ENCODE measurements around the gene ITGA1.
A peak's percentile ranks its signal among the peaks of the same experiment; 100 is the strongest.
"Not testable (repeated sequence)": the region's sequence is repeated elsewhere in the genome, so short reads cannot be mapped to it uniquely, and the experiment has no call there.

ITGA1 gene

DNA sequence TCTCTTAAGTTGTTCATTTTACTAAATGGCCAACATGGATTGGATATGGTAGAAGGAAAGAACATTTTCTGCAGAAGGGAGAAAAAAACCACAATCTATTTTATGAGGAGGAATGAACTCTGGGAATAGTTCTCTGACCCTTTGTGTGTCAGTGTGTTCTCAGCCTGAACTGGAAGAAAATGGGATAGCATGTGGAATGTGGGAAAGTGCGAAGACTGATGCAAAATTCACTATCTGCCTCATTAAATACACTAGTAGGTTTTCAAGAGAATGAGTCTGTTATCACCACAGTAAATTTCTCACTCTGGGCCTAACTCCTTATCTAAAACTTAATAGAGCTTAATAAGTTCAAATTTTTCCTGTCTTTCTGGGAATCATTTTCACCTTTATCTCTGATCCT is 22.7 kb downstream of the ITGA1 start:
- no peak overlapping the region for H3K27ac Mint-ChIP-seq

DNA sequence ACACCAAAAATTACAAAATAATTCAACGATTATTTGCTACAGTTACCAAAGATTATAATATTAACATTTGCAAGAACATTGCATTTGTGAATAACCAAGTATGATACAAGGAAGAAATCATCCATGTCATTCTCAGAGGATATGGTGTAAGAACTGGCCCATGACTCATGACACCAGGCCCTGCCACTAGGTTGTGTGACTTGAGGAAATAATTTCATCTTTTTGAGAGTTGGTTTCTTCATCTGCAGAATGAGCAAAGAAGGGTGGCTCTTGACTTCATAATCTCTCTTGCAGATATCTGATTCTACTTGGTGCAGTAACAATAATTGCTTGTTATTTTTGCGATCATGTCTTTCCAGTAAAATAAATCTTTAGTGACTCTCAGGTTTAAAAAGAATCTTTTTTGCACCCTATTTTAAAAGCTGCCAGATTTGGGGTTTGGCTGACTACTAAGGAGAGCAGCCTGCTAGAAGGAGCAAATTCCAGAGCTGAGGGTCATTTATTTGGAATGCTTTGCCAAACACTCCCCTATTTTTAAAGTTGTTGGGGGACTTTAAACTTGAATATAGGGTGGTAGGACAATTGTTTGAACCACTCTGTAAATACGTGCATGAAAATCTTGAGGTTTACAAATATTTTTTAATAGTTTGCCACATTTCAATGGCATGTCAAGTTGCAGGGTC is 23.5 kb downstream of the ITGA1 start:
- Mint-ChIP-seq H3K4me1 (ENCODE audit: low read depth in 2 of 2) (no peaks in the 10 kb centered on the region), H3K4me3 (no peak overlapping the region), H3K27ac (no peak overlapping the region), H3K36me3 (ENCODE audit: insufficient read depth) (no peaks in the 10 kb centered on the region), H3K27me3 (no peaks in the 10 kb centered on the region), H3K9me3 (no peaks in the 10 kb centered on the region)
- no peak for DNase-seq
- no peak for ATAC-seq (replicated peaks)

More for the DNA sequence above, 22.7 kb downstream of the ITGA1 start:
- Mint-ChIP-seq H3K4me1 (ENCODE audit: low read depth in 2 of 2) (no peaks in the 10 kb centered on the region), H3K4me3 (no peak overlapping the region), H3K9me3 (no peaks in the 10 kb centered on the region), H3K27me3 (no peaks in the 10 kb centered on the region), H3K36me3 (ENCODE audit: insufficient read depth) (no peaks in the 10 kb centered on the region)
- DNase-seq (no peak), ATAC-seq (replicated peaks) (no peak)

DNA sequence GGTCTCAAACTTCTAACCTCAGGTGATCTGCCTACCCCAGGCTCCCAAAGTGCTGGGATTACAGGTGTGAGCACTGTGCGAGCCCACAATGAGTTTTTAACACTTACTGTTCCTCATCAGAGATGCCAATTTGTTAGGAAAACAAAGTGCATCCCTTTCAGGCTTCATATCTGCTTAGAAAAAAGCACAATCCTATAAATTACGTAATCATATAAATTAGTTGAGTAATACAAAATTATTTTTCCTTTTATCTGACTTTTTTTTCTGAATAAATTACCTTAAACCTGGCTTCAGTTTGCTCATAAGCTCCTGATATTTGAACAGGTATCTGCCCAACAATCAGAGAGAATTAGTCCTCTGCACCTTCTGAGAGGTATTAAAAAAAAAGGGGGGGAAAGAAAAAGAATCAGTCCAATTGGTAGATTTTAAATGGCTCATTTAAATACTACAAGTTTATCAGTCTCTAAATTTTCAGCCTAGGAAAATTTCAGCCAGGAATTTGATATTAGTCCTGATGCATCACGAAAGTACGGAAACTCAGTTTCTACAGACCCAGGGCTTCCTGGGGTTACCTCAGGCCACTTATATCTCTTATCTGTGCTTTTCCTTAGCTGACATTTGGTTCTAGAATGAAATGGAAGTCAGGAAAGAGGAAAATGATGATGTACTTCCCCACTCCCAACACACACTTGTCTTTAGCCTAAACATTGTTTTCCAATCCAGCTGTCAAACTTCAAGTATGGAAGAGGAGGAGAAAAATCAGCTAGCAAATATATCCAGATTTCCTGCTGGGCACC is 26.8 kb downstream of the ITGA1 start:
- H3K27me3 Mint-ChIP-seq, result no peaks in the 10 kb centered on the region
- H3K27ac Mint-ChIP-seq, result no peak overlapping the region
- no peak for DNase-seq
- H3K9me3 Mint-ChIP-seq, result no peaks in the 10 kb centered on the region
- no peak for ATAC-seq (replicated peaks)
- H3K4me1 Mint-ChIP-seq (ENCODE audit: low read depth in 2 of 2), result no peaks in the 10 kb centered on the region
- no peaks in the 10 kb centered on the region for H3K36me3 Mint-ChIP-seq (ENCODE audit: insufficient read depth)
- H3K4me3 Mint-ChIP-seq, result no peak overlapping the region

DNA sequence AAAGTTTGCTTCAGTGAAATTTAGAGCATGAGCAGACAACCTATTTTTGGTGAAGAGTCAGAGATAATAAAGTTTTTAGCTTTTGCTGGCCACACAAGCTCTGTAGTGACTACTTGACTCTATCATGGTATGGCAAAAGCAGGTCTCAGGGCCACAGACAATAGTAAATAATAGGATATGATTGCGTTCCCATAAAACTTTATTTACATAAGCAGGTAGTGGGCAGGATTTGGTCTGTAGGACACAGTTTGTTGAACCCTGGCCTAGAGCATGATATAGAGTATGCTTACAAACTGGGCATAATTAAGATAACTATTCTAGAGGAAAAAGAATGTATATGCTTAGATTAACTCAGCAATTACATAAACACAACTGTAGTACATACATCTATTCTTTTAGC is 30.1 kb downstream of the ITGA1 start:
- Mint-ChIP-seq H3K36me3 (ENCODE audit: insufficient read depth) (no peaks in the 10 kb centered on the region), H3K9me3 (no peaks in the 10 kb centered on the region), H3K27me3 (no peaks in the 10 kb centered on the region), H3K27ac (no peak overlapping the region), H3K4me3 (no peak overlapping the region), H3K4me1 (ENCODE audit: low read depth in 2 of 2) (no peaks in the 10 kb centered on the region)
- no peak for DNase-seq
- ATAC-seq (replicated peaks), result no peak

DNA sequence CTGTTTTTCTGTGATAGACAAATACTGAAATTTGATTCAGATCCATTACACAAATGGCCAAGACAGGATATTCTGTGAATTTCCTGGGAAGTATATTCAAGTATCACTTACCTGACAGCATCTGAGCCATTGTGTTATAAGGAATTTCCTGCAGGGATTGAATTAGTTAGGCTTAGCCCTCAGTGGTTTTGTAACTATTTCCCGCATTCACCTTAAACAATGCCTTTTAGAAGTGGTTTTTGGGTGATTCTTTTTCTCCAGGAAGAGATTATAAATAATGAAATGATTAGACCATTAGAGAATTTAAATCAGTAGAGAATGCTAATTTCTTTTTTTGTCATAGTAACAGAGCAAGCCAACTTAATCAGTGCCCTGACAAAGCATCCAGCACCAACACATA is 30.6 kb downstream of the ITGA1 start:
- DNase-seq (no peak), ATAC-seq (replicated peaks) (no peak)
- no peaks in the 10 kb centered on the region for H3K36me3 Mint-ChIP-seq (ENCODE audit: insufficient read depth)
- H3K4me3 Mint-ChIP-seq, result no peak overlapping the region
- no peaks in the 10 kb centered on the region for H3K27me3 Mint-ChIP-seq
- H3K4me1 Mint-ChIP-seq (ENCODE audit: low read depth in 2 of 2), result no peaks in the 10 kb centered on the region
- H3K27ac Mint-ChIP-seq, result no peak overlapping the region
- H3K9me3 Mint-ChIP-seq, result no peaks in the 10 kb centered on the region

DNA sequence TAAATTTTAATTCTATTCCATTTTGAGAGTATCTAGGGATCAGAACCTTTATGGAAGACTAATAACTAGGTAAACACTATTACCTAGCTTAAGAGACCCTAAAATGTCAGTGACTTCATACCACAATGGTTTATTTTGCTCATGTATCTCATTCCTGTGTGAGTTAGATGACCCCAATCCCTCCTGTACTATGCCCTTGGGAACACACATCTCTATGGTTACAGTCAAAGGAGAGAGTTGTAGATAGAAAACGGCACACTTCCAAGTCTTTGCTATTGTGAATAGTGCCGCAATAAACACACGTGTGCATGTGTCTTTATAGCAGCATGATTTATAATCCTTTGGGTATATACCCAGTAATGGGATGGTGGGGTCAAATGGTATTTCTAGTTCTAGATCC is 31.1 kb downstream of the ITGA1 start:
- not testable (repeated sequence) for DNase-seq, H3K27me3 Mint-ChIP-seq, H3K27ac Mint-ChIP-seq

DNA sequence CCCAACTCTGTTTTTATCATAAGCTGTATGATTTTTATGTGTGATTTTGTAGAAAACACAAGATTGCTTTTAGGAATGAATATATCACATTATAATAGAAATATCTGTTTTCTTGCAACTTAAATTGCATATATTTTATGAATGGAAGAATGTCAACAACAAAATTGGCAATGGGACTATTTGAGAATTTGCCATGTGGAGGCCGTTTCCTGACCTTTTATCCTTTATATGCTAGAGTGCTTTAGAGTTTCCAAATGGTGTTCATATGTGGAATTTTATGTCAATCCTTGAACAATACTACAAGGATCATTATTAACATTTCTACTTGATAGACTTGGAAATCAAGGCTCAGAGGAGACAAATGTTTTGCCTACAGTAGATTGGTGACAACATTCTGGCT is 34.2 kb downstream of the ITGA1 start:
- no peaks in the 10 kb centered on the region for H3K36me3 Mint-ChIP-seq (ENCODE audit: insufficient read depth)
- no peak overlapping the region for H3K4me3 Mint-ChIP-seq
- ATAC-seq (replicated peaks) (no peak), DNase-seq (no peak)
- no peaks in the 10 kb centered on the region for H3K27me3 Mint-ChIP-seq
- no peaks in the 10 kb centered on the region for H3K9me3 Mint-ChIP-seq
- no peak overlapping the region for H3K27ac Mint-ChIP-seq
- peaks cover 8% of the 10 kb centered on the region in 2 donors for H3K4me1 Mint-ChIP-seq (ENCODE audit: low read depth in 2 of 2)

More for the DNA sequence above, 31.1 kb downstream of the ITGA1 start:
- not testable (repeated sequence) for H3K4me1 Mint-ChIP-seq (ENCODE audit: low read depth in 2 of 2); ATAC-seq (replicated peaks); H3K36me3 Mint-ChIP-seq (ENCODE audit: insufficient read depth); H3K9me3 Mint-ChIP-seq; H3K4me3 Mint-ChIP-seq

DNA sequence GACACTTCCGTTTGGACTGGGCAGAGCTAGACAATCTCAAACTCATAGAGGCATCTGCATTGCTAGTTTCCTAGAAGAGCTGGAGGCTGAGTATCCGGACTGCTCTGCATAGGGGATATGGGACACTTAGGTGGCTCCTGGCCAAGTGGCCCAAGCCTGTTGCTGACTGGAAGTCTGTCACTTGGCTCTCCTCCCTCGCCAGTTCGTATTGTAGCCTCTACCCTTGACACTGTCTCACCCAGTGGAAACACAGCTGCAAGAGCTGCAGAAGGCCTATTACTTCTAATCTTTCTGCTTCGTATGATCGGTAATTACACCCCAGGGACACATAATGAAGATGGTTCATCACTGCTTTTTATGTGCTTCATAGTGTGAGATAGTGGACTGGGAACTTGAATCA is 34.7 kb downstream of the ITGA1 start:
- H3K27ac Mint-ChIP-seq, result no peak overlapping the region
- no peaks in the 10 kb centered on the region for H3K36me3 Mint-ChIP-seq (ENCODE audit: insufficient read depth)
- no peaks in the 10 kb centered on the region for H3K27me3 Mint-ChIP-seq
- no peaks in the 10 kb centered on the region for H3K9me3 Mint-ChIP-seq
- H3K4me3 Mint-ChIP-seq, result no peak overlapping the region
- ATAC-seq (replicated peaks) (no peak), DNase-seq (no peak)
- H3K4me1 Mint-ChIP-seq (ENCODE audit: low read depth in 2 of 2), result peaks cover 8% of the 10 kb centered on the region in 2 donors

DNA sequence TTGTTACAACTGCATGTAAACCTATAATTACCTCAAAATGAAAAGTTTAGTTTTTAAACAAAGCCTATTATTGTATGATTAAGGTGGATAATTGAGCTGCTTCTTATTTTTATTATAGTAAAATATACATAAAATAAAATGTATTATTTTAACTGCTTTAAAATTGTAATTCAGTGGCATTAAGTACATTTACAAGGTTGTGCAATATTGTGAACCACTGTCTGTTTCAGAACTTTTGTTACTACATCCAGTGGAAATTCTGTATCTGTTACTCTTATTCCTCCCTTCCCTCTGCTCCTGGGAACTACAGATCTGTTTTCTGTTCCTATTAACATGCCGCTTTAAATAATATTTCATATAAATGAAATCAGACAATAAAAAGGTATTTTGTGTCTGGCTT is 37.1 kb downstream of the ITGA1 start:
- Mint-ChIP-seq H3K36me3 (ENCODE audit: insufficient read depth) (no peaks in the 10 kb centered on the region), H3K27ac (no peak overlapping the region), H3K4me1 (ENCODE audit: low read depth in 2 of 2) (peaks cover 8% of the 10 kb centered on the region in 2 donors), H3K9me3 (no peaks in the 10 kb centered on the region), H3K27me3 (no peaks in the 10 kb centered on the region), H3K4me3 (no peak overlapping the region)
- ATAC-seq (replicated peaks) (no peak), DNase-seq (no peak)

DNA sequence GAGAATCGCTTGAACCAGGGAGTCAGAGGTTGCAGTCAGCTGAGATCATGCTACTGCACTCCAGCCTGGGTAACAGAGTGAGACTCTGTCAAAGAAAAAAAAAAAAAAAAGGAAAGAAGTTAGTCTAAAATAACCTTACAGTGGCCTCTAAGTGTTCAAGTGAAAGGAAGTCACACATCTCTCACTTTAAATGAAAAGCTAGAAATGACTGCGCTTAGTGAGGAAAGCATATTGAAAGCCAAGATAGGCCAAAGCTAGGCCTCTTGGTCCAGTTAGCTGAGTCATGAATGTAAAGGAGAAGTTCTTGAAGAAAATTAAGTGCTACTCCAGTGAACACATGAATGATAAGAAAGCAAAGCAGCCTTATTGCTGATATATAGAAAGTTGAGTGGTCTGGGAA is 38.1 kb downstream of the ITGA1 start:
- Mint-ChIP-seq H3K36me3 (ENCODE audit: insufficient read depth) (no peaks in the 10 kb centered on the region), H3K27ac (peak overlapping the region; percentile 26 to 62), H3K27me3 (no peaks in the 10 kb centered on the region), H3K4me3 (no peak overlapping the region), H3K9me3 (no peaks in the 10 kb centered on the region), H3K4me1 (ENCODE audit: low read depth in 2 of 2) (peaks cover 8% of the 10 kb centered on the region in 2 donors)
- DNase-seq (no peak), ATAC-seq (replicated peaks) (peak; percentile 67)

DNA sequence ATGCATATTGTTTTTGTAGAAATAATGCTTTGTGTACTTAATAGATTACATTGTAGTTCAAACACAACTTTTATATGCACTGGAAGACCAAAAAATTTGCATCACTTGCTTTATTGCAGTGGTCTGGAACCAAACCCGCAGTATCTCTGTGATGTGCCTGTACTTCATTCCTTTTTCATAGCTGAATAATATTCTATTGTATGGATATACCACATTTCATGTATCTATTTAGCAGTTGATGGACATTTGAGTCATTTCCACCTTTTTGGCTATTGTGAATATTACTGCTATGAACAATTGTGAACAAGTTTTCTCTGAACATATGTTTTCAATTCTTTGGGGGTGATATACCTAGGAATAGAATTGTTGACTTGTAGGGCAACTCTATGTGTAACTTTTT is 40.1 kb downstream of the ITGA1 start:
- Mint-ChIP-seq H3K27me3 (no peaks in the 10 kb centered on the region), H3K9me3 (no peaks in the 10 kb centered on the region), H3K4me3 (no peak overlapping the region), H3K36me3 (ENCODE audit: insufficient read depth) (no peaks in the 10 kb centered on the region), H3K27ac (no peak overlapping the region), H3K4me1 (ENCODE audit: low read depth in 2 of 2) (peaks cover 8% of the 10 kb centered on the region in 2 donors)
- no peak for ATAC-seq (replicated peaks)
- DNase-seq, result no peak

DNA sequence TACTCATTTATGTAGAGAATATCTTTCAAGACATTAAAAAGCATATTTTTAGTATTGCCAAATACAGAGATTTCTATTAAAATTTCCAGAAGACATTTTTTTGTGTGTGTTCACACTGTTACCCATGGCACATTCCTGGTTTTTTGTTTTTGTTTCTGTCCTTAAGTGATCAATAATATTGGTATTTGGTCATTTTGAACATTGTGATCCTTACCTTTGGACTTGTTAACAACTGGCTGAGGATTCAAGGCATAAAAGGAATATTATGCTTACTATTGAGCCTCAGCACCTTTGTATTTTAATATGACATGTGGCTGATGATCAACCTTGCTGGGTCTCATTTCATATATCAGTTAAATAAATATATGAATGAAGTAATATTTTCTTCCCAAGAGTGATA is 41.9 kb downstream of the ITGA1 start:
- ATAC-seq (replicated peaks) (no peak), DNase-seq (no peak)
- H3K36me3 Mint-ChIP-seq (ENCODE audit: insufficient read depth), result no peaks in the 10 kb centered on the region
- no peak overlapping the region for H3K4me3 Mint-ChIP-seq
- peaks cover 8% of the 10 kb centered on the region in 2 donors for H3K4me1 Mint-ChIP-seq (ENCODE audit: low read depth in 2 of 2)
- H3K27ac Mint-ChIP-seq, result no peak overlapping the region
- H3K9me3 Mint-ChIP-seq, result no peaks in the 10 kb centered on the region
- peaks cover 0 to 5% of the 10 kb centered on the region in 2 donors for H3K27me3 Mint-ChIP-seq

DNA sequence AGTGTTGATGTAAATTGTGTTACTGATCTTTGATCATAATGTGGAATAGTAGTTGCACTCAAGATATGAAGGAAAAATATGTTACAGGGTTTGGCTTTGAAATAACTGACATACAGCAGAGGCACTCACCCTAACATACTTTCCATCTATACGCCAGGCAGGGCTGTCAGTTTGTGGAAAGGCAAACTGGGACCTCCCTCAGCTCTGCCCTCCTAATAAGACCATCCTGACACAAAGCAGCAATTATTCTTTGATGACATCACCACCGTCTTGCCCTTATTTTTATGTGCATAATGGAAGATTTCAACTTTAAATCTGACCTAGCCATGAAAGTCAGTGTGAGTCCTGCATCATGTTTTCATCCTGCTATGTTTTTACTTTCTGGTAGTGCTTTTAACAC is 42.9 kb downstream of the ITGA1 start:
- H3K27ac Mint-ChIP-seq, result no peak overlapping the region
- H3K4me1 Mint-ChIP-seq (ENCODE audit: low read depth in 2 of 2), result peaks cover 5% of the 10 kb centered on the region in 2 donors
- peaks cover 0 to 5% of the 10 kb centered on the region in 2 donors for H3K27me3 Mint-ChIP-seq
- ATAC-seq (replicated peaks) (no peak), DNase-seq (no peak)
- no peaks in the 10 kb centered on the region for H3K9me3 Mint-ChIP-seq
- no peaks in the 10 kb centered on the region for H3K36me3 Mint-ChIP-seq (ENCODE audit: insufficient read depth)
- H3K4me3 Mint-ChIP-seq, result no peak overlapping the region

DNA sequence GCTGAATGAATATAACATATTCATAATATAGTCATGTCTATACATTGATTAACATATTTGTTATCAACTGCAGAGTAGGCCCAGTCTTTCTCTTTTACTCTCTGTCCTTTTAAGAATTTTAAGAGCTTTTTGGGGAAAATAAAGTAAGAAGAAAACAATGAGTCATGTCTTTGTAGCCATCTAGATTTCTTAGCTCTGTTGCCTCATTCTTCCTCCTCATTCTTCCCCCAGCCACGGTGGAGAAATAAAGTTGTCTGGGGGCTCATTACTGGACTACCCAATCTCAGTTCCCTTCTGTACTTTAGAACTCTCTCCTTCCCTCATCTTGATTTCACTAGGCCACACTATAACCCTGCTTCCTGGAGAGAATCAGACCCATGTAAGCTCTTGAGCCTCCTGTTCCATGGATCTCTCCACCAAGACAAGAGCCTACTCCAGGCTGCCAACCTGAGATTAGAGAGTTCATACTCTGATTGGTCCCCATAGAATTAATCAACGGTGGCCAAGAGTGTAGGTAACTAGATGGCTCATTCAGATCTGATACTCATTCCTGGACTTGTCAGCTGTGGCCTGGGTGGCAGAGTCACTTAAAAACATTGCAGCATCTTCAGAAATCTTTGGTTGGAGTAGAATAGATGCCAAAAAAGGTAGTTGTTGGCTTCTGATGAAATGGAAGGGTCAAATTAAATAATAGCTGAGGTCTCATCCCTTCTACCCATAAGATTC is 44.2 kb downstream of the ITGA1 start:
- Mint-ChIP-seq H3K27me3 (peaks cover 0 to 5% of the 10 kb centered on the region in 2 donors), H3K36me3 (ENCODE audit: insufficient read depth) (no peaks in the 10 kb centered on the region), H3K9me3 (no peaks in the 10 kb centered on the region), H3K4me3 (no peak overlapping the region), H3K4me1 (ENCODE audit: low read depth in 2 of 2) (no peaks in the 10 kb centered on the region), H3K27ac (peak overlapping the region in 1 of 2 donors; percentile 15)
- DNase-seq, result no peak
- ATAC-seq (replicated peaks), result no peak
